Astrocyte (in vitro differentiated cells and primary cell): ENCODE data around the gene ATP5F1D. TPM values are rescaled to one million over a fixed set of nuclear protein-coding genes. Genes with fewer than 3 reads are reported as not detected.
A peak's percentile ranks its signal among the peaks of the same experiment; 100 is the strongest.

ENCODE experiments used
- DNase-seq: peaks from one replicate; pipeline ENCODE4 v3.0.0-alpha.2; 2010; ENCODE audit warnings: low read depth
- FAIRE-seq: peaks from 2 replicates; lab custom pipeline; 2011; peaks lifted over from hg19 to GRCh38; lab: Jason Lieb, UNC
- H2AFZ ChIP-seq: 2 replicates; pipeline ENCODE4 v1.6.0; 2012; ENCODE audit warnings: low read depth, low read length, inconsistent platforms
- H3K27ac ChIP-seq: 2 replicates; pipeline ENCODE4 v1.5.1; 2011; ENCODE audit warnings: low read depth, low read length, inconsistent platforms
- H3K27me3 ChIP-seq: 2 replicates; pipeline ENCODE4 v1.6.0; 2011; ENCODE audit warnings: low read length, inconsistent platforms; ENCODE audit not compliant: insufficient read depth
- H3K36me3 ChIP-seq: 2 replicates; pipeline ENCODE4 v1.5.1; 2011; ENCODE audit warnings: low read length, inconsistent platforms; ENCODE audit not compliant: insufficient read depth
- H3K4me1 ChIP-seq: 2 replicates; pipeline ENCODE4 v1.5.1; 2011; ENCODE audit warnings: low read length, inconsistent platforms; ENCODE audit not compliant: insufficient read depth
- H3K4me2 ChIP-seq: 2 replicates; pipeline ENCODE4 v1.6.0; 2012; ENCODE audit warnings: low read length, inconsistent platforms
- H3K4me3 ChIP-seq: 2 replicates; pipeline ENCODE4 v1.5.1; 2011; ENCODE audit warnings: low read depth, mild to moderate bottlenecking, low read length, inconsistent platforms; ENCODE audit not compliant: insufficient read depth
- H3K79me2 ChIP-seq: 2 replicates; pipeline ENCODE4 v1.6.0; 2012; ENCODE audit warnings: mild to moderate bottlenecking, low read length, inconsistent platforms; ENCODE audit not compliant: insufficient read depth
- H3K9ac ChIP-seq: 2 replicates; pipeline ENCODE4 v1.6.0; 2012; ENCODE audit warnings: mild to moderate bottlenecking, low read length, inconsistent platforms
- H3K9me3 ChIP-seq: 2 replicates; pipeline ENCODE4 v1.5.1; 2012; ENCODE audit warnings: low read depth, mild to moderate bottlenecking, low read length, inconsistent platforms; ENCODE audit not compliant: insufficient read depth
- H4K20me1 ChIP-seq: 2 replicates; pipeline ENCODE4 v1.6.0; 2012; ENCODE audit warnings: low read length, inconsistent platforms; ENCODE audit not compliant: insufficient read depth
- H3K27ac Mint-ChIP-seq: one replicate; pipeline ENCODE4 v1.8.0; 2021; ENCODE audit warnings: mild to moderate bottlenecking, mixed read lengths; ENCODE audit not compliant: unreplicated experiment
- H3K27me3 Mint-ChIP-seq: one replicate; pipeline ENCODE4 v1.8.0; 2021; ENCODE audit warnings: low read depth, mixed read lengths; ENCODE audit not compliant: unreplicated experiment
- H3K36me3 Mint-ChIP-seq: one replicate; pipeline ENCODE4 v1.8.0; 2021; ENCODE audit warnings: low read depth, mixed read lengths; ENCODE audit not compliant: unreplicated experiment
- H3K4me1 Mint-ChIP-seq: one replicate; pipeline ENCODE4 v1.8.0; 2021; ENCODE audit warnings: low read depth, mixed read lengths; ENCODE audit not compliant: unreplicated experiment
- H3K4me3 Mint-ChIP-seq: one replicate; pipeline ENCODE4 v1.8.0; 2021; ENCODE audit warnings: mild to moderate bottlenecking, moderate library complexity, mixed read lengths; ENCODE audit not compliant: unreplicated experiment
- H3K9me3 Mint-ChIP-seq: one replicate; pipeline ENCODE4 v1.8.0; 2021; ENCODE audit warnings: mild to moderate bottlenecking, mixed read lengths; ENCODE audit not compliant: unreplicated experiment
- CTCF ChIP-seq: IDR thresholded peaks from 2 replicates; pipeline ENCODE4 v1.5.1; 2011; ENCODE audit warnings: low read depth, mild to moderate bottlenecking, inconsistent platforms, low read length, moderate library complexity; ENCODE audit not compliant: insufficient read depth
- EZH2 ChIP-seq: IDR thresholded peaks from 2 replicates; pipeline ENCODE4 v1.6.1; 2012; ENCODE audit warnings: mild to moderate bottlenecking, low read length, inconsistent platforms; ENCODE audit not compliant: insufficient read depth
- total RNA-seq: library from RNA; stranded (reverse); gene quantifications from 2 replicates; pipeline ENCODE4 v1.2.1, GENCODE V29; 2021

ATP5F1D gene
- total RNA-seq, 1 donor from 2014 or later, result 154 TPM

DNA sequence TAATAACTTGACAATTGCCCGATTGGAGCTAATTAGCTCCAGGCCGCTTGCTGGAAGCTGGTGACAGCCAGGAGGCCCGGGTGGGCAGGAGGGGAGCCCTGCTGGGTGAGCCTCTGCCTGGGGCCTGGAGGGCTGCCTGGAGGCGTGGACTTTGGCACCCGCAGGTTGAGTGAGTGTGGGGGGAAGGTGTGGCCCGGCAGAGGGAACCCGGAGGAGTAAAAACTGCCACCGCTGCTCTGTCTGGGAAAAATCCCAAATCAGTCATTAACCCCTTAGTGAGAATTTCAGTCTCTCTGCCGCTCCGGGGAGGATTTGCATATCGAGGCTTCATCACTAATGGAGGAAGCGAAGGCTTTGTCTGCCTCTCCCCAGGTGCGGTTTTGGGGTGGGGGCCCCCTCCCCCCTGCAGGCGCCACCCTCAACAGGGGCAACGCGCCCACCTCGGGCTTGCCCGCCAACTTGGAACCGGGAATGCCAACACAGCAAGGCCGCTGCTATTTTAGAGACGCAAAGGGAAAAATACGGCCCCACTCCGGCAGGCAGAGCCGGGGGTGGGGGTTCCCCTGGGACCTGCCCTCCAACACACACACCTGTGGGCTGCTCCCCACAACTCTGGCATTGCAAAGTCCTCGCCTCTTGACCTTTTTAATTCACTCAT lies 50.3 kb downstream of the ATP5F1D start:
- Histone ChIP-seq H3K79me2 (no peaks in the 10 kb centered on the region), H3K9ac (no peak overlapping the region), H3K4me1 (peaks cover 2% of the 10 kb centered on the region), H2AFZ (no peak overlapping the region), H3K36me3 (no peaks in the 10 kb centered on the region), H4K20me1 (peaks cover 6% of the 10 kb centered on the region), H3K4me2 (no peak overlapping the region), H3K9me3 (no peaks in the 10 kb centered on the region), H3K4me3 (no peak overlapping the region), H3K27me3 (peaks cover 5% of the 10 kb centered on the region), H3K27ac (no peak overlapping the region)
- H3K27ac Mint-ChIP-seq, result no peak overlapping the region
- no peak for TF ChIP-seq CTCF
- TF ChIP-seq EZH2, result no peak
- no peaks in the 10 kb centered on the region for H3K36me3 Mint-ChIP-seq
- no peaks in the 10 kb centered on the region for H3K9me3 Mint-ChIP-seq
- peaks cover 6% of the 10 kb centered on the region for H3K27me3 Mint-ChIP-seq
- no peak overlapping the region for H3K4me3 Mint-ChIP-seq
- DNase-seq (no peak), FAIRE-seq (no peak)
- H3K4me1 Mint-ChIP-seq, result no peaks in the 10 kb centered on the region

DNA sequence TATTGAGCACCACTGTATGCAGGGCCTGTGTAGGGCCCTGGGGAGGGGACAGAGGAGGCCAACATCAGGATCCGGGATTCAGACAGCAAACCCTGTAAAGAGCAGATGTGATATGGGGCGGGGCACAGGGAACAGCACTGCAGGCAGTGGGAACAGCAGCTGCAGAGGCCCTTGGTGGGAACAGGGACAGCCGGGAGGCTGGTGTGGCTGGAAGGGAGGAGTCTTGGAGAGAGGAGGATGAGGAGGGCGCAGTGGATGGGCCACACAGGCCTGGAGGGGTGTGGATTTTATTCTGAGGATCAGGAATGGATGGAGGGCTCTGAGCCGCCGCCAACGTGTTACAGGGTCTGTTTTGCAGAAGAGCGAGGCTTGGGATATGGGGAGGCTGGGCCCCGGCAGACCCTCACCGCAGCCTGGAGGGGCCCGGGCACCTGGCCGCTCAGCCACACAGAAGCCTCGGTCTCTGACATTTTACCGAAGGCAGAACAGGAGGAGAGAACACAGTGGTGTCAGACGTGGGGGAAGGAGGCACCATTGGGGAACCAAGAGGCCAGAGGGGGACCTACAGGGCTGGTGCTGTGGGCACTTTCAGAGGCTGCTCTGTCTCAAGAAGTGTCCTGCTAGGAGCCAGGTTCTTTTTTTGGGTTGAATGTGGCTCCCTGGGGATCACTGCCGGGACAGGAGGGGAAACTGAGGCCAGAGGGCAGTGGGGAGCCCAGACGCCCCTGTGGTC lies 51.0 kb downstream of the ATP5F1D start:
- H3K4me3 ChIP-seq, result no peak overlapping the region
- H3K36me3 Mint-ChIP-seq, result no peaks in the 10 kb centered on the region
- peaks cover 6% of the 10 kb centered on the region for H3K27me3 Mint-ChIP-seq
- no peak overlapping the region for H3K4me2 ChIP-seq
- DNase-seq (no peak), FAIRE-seq (no peak)
- no peak overlapping the region for H3K27ac ChIP-seq
- no peaks in the 10 kb centered on the region for H3K36me3 ChIP-seq
- H3K27ac Mint-ChIP-seq, result no peak overlapping the region
- H3K9ac ChIP-seq, result no peak overlapping the region
- H3K9me3 ChIP-seq, result no peaks in the 10 kb centered on the region
- peaks cover 2% of the 10 kb centered on the region for H3K27me3 ChIP-seq
- peaks cover 6% of the 10 kb centered on the region for H4K20me1 ChIP-seq
- H3K9me3 Mint-ChIP-seq, result no peaks in the 10 kb centered on the region
- H2AFZ ChIP-seq, result no peak overlapping the region
- H3K4me1 ChIP-seq, result peaks cover 2% of the 10 kb centered on the region
- H3K4me3 Mint-ChIP-seq, result peak overlapping the region; percentile 28
- no peaks in the 10 kb centered on the region for H3K4me1 Mint-ChIP-seq
- TF ChIP-seq EZH2, result no peak
- TF ChIP-seq CTCF, result no peak
- H3K79me2 ChIP-seq, result no peaks in the 10 kb centered on the region
